HG02642 (cell line): ENCODE data around the gene CECR2.

ENCODE experiments used
- ATAC-seq: cut with Tn5 transposase; IDR thresholded peaks from one replicate; pipeline ENCODE4 v1.9.1; 2021; ENCODE audit warnings: mild to moderate bottlenecking; ENCODE audit not compliant: unreplicated experiment, poor library complexity

The CECR2 gene

GRCh38 chr22:17438026-17438425 is 68.8 kb downstream of the CECR2 start:
- no peak for ATAC-seq

- no peak for ATAC-seq
These were observed 72.1 kb downstream of the CECR2 start for GRCh38 chr22:17441326-17441725.

- ATAC-seq: no peak
These were observed 74.3 kb downstream of the CECR2 start for GRCh38 chr22:17443405-17444203.

- no peak for ATAC-seq
These were observed 74.9 kb downstream of the CECR2 start for GRCh38 chr22:17444204-17444504.

GRCh38 chr22:17446698-17447097 is 77.4 kb downstream of the CECR2 start:
- ATAC-seq: no peak

- no peak for ATAC-seq
These were observed 82.1 kb downstream of the CECR2 start for GRCh38 chr22:17451316-17451715.

- no peak for ATAC-seq
These were observed 91.6 kb downstream of the CECR2 start for GRCh38 chr22:17460895-17461294.

- no peak for ATAC-seq
These were observed 101.7 kb downstream of the CECR2 start for GRCh38 chr22:17470880-17471500.

- no peak for ATAC-seq
These were observed 102.8 kb downstream of the CECR2 start for GRCh38 chr22:17471886-17472535.

- no peak for ATAC-seq
These were observed 103.7 kb downstream of the CECR2 start for GRCh38 chr22:17472932-17473331.

- no peak for ATAC-seq
These were observed 106.3 kb downstream of the CECR2 start for GRCh38 chr22:17475318-17476230.

- no peak for ATAC-seq
These were observed 107.6 kb downstream of the CECR2 start for GRCh38 chr22:17476838-17477237.

- no peak for ATAC-seq
These were observed 108.2 kb downstream of the CECR2 start for GRCh38 chr22:17477391-17477833.

GRCh38 chr22:17479135-17479534 is 109.9 kb downstream of the CECR2 start:
- no peak for ATAC-seq

- ATAC-seq: no peak
These were observed 112.2 kb downstream of the CECR2 start for GRCh38 chr22:17481424-17481823.

- no peak for ATAC-seq
These were observed 114.6 kb downstream of the CECR2 start for GRCh38 chr22:17483688-17484372.

- ATAC-seq: no peak
These were observed 115.3 kb downstream of the CECR2 start for GRCh38 chr22:17484608-17485007.

- ATAC-seq: no peak
These were observed 117.1 kb downstream of the CECR2 start for GRCh38 chr22:17486313-17486712.

GRCh38 chr22:17486719-17487118 is 117.5 kb downstream of the CECR2 start:
- ATAC-seq: no peak

GRCh38 chr22:17489101-17489500 is 119.8 kb downstream of the CECR2 start:
- ATAC-seq: no peak
